Stimulated activated naive B cell treated with anti-CD40 and anti-IgM and Interleukin-4, amounts not matched to agents 10 μg/mL and 1 μg/mL and 100 μg/mL, for 72 hours (primary cell): ENCODE data around the gene MACROD2.
"Not testable (repeated sequence)": the region's sequence is repeated elsewhere in the genome, so short reads cannot be mapped to it uniquely, and the experiment has no call there.

Source experiments
- ATAC-seq, 2 donors: fragments of 150-1000 bp; cut with Tn5 transposase; replicated peaks; 2 replicates each; pipeline ENCODE4 v1.10.0; 2021; ENCODE audit warnings: moderate library complexity in 1 of 2
- DNase-seq: peaks from one replicate; pipeline ENCODE4 v3.0.0; 2021
- H3K27ac Mint-ChIP-seq: one replicate; pipeline ENCODE4 v1.8.0; 2022; ENCODE audit warnings: mild to moderate bottlenecking, mixed read lengths
- H3K27me3 Mint-ChIP-seq, 2 donors: one replicate each; pipeline ENCODE4 v1.8.0; 2022; ENCODE audit warnings: mixed read lengths in 2 of 2
- H3K36me3 Mint-ChIP-seq, 2 donors: one replicate each; pipeline ENCODE4 v1.8.0; 2022; ENCODE audit warnings: mixed read lengths in 2 of 2, mild to moderate bottlenecking in 1 of 2
- H3K4me1 Mint-ChIP-seq, 2 donors: one replicate each; pipeline ENCODE4 v1.8.0; 2022; ENCODE audit warnings: mixed read lengths in 2 of 2, mild to moderate bottlenecking in 1 of 2
- H3K4me3 Mint-ChIP-seq, 2 donors: one replicate each; pipeline ENCODE4 v1.8.0; 2022; ENCODE audit warnings: mild to moderate bottlenecking in 2 of 2, mixed read lengths in 2 of 2, moderate library complexity in 1 of 2
- H3K9me3 Mint-ChIP-seq, 2 donors: one replicate each; pipeline ENCODE4 v1.8.0; 2022; ENCODE audit warnings: mixed read lengths in 2 of 2, mild to moderate bottlenecking in 1 of 2

Gene MACROD2

DNA sequence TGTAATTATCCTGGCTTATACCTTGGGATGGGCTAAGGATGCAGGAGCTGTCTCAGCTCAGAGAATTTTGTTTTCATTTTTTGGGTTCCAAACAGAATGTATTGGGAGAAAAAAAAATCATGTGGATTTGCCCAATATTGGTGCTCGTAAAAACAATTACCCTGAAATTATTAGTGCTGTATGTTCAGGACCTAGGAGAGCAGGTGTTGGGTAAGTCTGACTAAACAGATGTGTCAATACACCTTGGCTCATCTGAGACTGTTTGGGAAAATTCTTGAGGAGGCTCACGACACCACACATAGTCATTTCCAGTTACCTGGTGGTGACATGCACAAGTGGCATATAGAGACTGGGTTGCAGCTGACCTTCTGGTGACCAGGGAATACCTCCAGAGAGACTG lies 1144.2 kb downstream of the MACROD2 start:
- Mint-ChIP-seq H3K4me1 (no peaks in the 10 kb centered on the region), H3K27ac (no peak overlapping the region), H3K4me3 (no peak overlapping the region), H3K36me3 (no peaks in the 10 kb centered on the region), H3K27me3 (no peaks in the 10 kb centered on the region), H3K9me3 (peaks cover 0 to 2% of the 10 kb centered on the region in 2 donors)
- no peak for ATAC-seq
- no peak for DNase-seq

GRCh38 chr20:15140286-15140685 lies 1145.0 kb downstream of the MACROD2 start:
- DNase-seq (no peak), ATAC-seq (no peak)
- Mint-ChIP-seq H3K27ac (no peak overlapping the region), H3K4me3 (no peak overlapping the region), H3K27me3 (no peaks in the 10 kb centered on the region), H3K9me3 (peaks cover 0 to 2% of the 10 kb centered on the region in 2 donors), H3K4me1 (no peaks in the 10 kb centered on the region), H3K36me3 (no peaks in the 10 kb centered on the region)

DNA sequence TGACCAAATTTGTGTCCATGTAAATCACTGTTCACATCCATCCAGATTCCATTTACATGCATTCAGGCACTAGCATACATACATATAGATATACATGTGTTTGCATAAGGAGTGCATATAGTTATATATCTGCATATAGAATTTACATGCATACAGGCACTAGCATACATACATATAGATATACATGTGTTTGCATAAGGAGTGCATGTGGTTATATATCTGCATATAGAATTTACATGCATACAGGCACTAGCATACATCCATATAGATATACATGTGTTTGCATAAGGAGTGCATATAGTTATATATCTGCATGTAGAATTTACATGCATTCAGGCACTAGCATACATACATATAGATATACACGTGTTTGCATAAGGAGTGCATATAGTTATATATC lies 1145.6 kb downstream of the MACROD2 start:
- DNase-seq, H3K36me3 Mint-ChIP-seq, H3K27me3 Mint-ChIP-seq, H3K9me3 Mint-ChIP-seq, H3K27ac Mint-ChIP-seq, H3K4me1 Mint-ChIP-seq, H3K4me3 Mint-ChIP-seq, ATAC-seq: not testable (repeated sequence)

DNA sequence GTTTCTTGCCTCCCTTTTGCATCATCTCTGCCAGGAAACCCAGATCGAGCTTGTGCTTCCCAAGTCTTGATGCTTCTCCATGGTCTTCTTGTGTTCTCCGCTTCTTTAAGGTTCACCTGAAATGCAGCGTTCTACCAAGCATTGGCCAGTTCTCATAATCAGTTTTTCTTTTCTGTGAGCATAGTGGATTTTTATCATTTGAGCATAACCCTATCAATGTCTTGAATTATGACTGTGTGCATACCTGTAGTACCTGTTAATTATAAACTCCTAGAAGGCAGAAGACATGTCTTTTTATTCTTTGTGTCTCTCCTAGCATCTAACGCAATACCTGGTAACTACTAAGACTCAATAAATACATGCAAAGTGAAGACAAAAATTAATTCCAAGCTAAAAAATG lies 1146.5 kb downstream of the MACROD2 start:
- H3K36me3 Mint-ChIP-seq, result no peaks in the 10 kb centered on the region
- peaks cover 0 to 2% of the 10 kb centered on the region in 2 donors for H3K9me3 Mint-ChIP-seq
- ATAC-seq, result no peak
- no peak overlapping the region for H3K27ac Mint-ChIP-seq
- no peaks in the 10 kb centered on the region for H3K27me3 Mint-ChIP-seq
- no peaks in the 10 kb centered on the region for H3K4me1 Mint-ChIP-seq
- no peak overlapping the region for H3K4me3 Mint-ChIP-seq
- DNase-seq, result no peak

DNA sequence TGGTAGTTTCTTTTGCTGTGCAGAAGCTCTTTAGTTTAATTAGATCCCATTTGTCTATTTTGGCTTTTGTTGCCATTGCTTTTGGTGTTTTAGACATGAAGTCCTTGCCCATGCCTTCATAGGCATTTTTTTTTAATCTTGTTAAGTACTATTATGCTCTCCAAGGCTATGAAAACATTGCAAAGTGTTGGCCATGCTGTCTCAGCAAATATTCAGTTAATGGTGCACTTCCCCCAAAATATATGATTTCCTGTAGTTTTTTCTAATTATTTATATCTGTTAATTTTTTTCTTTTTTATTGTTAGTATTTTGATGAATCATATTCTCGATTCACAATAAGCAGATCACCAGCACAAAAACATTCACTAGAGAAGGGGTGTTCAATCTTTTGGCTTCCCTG lies 1148.2 kb downstream of the MACROD2 start:
- no peak for ATAC-seq
- Mint-ChIP-seq H3K4me3 (no peak overlapping the region), H3K4me1 (no peaks in the 10 kb centered on the region), H3K36me3 (no peaks in the 10 kb centered on the region), H3K27me3 (no peaks in the 10 kb centered on the region), H3K9me3 (peaks cover 0 to 2% of the 10 kb centered on the region in 2 donors), H3K27ac (no peak overlapping the region)
- no peak for DNase-seq

- Mint-ChIP-seq H3K4me1 (no peaks in the 10 kb centered on the region), H3K9me3 (peaks cover 0 to 2% of the 10 kb centered on the region in 2 donors), H3K27me3 (no peaks in the 10 kb centered on the region), H3K4me3 (no peak overlapping the region), H3K36me3 (no peaks in the 10 kb centered on the region), H3K27ac (no peak overlapping the region)
- DNase-seq (no peak), ATAC-seq (no peak)
These were observed 1149.6 kb downstream of the MACROD2 start for GRCh38 chr20:15144916-15145315.

DNA sequence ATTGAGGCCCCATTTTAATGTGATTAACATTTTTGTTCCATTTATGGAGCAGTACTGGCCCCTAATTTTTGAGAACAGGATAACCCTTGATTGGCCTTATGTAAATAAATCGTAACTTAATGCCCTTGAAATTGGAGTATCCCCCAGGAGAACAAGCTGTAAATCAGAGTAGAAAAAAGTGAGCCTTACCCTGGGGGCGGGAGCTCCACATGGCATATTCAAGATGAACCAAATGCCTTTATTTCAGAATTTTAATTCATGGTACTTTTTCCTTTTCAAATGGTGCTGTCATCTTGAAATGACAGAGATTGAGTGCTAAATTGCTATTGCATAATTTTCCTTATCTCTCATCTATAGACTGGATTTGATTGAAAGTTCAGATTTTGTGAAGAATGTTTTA lies 1151.6 kb downstream of the MACROD2 start:
- H3K4me3 Mint-ChIP-seq, result no peak overlapping the region
- H3K27ac Mint-ChIP-seq, result no peak overlapping the region
- H3K9me3 Mint-ChIP-seq, result peaks cover 6 to 7% of the 10 kb centered on the region in 2 donors
- no peaks in the 10 kb centered on the region for H3K36me3 Mint-ChIP-seq
- H3K4me1 Mint-ChIP-seq, result no peaks in the 10 kb centered on the region
- DNase-seq (no peak), ATAC-seq (no peak)
- peaks cover 1 to 7% of the 10 kb centered on the region in 2 donors for H3K27me3 Mint-ChIP-seq

DNA sequence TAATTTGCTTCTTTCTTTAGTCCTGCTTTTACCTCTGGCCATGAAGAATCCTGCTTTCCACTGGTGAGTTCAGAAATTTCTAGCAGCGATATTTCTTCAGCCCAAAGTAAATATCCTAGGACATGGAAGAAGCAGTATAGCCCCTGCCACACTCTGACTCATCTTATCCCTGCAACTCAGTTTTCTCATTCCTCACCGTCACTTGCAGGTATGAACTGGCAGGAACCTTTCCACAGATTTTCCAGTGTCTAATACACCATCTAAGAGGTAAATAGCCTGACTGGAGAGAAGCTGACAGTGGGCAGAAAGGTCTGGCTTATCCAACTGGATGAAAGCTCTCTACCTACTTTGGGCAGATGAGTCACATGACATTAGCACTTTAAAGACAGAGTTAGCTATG lies 1158.8 kb downstream of the MACROD2 start:
- Mint-ChIP-seq H3K4me3 (no peak overlapping the region), H3K27ac (no peak overlapping the region), H3K27me3 (peaks cover 5 to 10% of the 10 kb centered on the region in 2 donors), H3K9me3 (peaks cover 8 to 9% of the 10 kb centered on the region in 2 donors), H3K36me3 (no peaks in the 10 kb centered on the region), H3K4me1 (no peaks in the 10 kb centered on the region)
- no peak for ATAC-seq
- DNase-seq, result no peak

DNA sequence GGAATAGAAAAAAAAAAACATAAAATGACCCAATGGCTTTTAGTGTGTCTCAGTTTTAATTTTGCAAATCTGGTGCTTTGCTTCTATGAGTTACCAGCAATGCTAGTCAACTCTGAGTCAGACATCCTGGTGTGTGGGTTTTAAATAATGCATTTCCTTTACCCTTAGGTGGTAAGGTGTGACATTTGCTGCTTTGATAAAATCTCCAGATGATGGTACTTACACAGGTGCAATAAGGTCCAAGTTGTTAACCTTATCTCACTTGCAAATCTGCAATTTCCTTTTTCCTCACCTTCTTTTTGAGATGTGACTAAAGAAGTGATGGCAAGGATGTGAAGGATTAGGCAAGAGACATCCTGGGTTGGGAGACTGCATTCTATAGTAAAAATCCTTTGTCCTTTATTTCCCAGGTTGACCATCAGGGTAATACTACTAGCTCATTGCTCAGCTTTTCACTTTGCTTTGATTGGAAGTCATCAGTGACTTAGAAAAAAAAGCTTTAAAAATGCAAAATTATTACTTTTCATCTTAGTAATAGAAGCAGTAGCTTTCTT lies 1160.6 kb downstream of the MACROD2 start:
- no peak for ATAC-seq
- no peaks in the 10 kb centered on the region for H3K4me1 Mint-ChIP-seq
- H3K4me3 Mint-ChIP-seq, result no peak overlapping the region

GRCh38 chr20:15158533-15158932 lies 1163.2 kb downstream of the MACROD2 start:
- H3K27me3 Mint-ChIP-seq, result no peaks in the 10 kb centered on the region
- H3K4me3 Mint-ChIP-seq, result no peak overlapping the region
- H3K36me3 Mint-ChIP-seq, result no peaks in the 10 kb centered on the region
- peaks cover 3 to 13% of the 10 kb centered on the region in 2 donors for H3K4me1 Mint-ChIP-seq
- DNase-seq (no peak), ATAC-seq (no peak)
- H3K27ac Mint-ChIP-seq, result no peak overlapping the region
- no peaks in the 10 kb centered on the region for H3K9me3 Mint-ChIP-seq

More for the DNA sequence above, 1160.6 kb downstream of the MACROD2 start:
- peaks cover 5 to 10% of the 10 kb centered on the region in 2 donors for H3K27me3 Mint-ChIP-seq
- DNase-seq, result no peak
- no peak overlapping the region for H3K27ac Mint-ChIP-seq
- H3K36me3 Mint-ChIP-seq, result no peaks in the 10 kb centered on the region
- peaks cover 8 to 9% of the 10 kb centered on the region in 2 donors for H3K9me3 Mint-ChIP-seq

- no peaks in the 10 kb centered on the region for H3K27me3 Mint-ChIP-seq
- DNase-seq, result no peak
- no peak overlapping the region for H3K27ac Mint-ChIP-seq
- no peaks in the 10 kb centered on the region for H3K36me3 Mint-ChIP-seq
- peak overlapping the region; percentile 33 to 68 for H3K4me3 Mint-ChIP-seq
- H3K4me1 Mint-ChIP-seq, result peaks cover 3 to 13% of the 10 kb centered on the region in 2 donors
- H3K9me3 Mint-ChIP-seq, result no peaks in the 10 kb centered on the region
- peak in 1 of 2 donors; percentile 52 for ATAC-seq
These were observed 1166.8 kb downstream of the MACROD2 start for GRCh38 chr20:15162079-15162647.

GRCh38 chr20:15163632-15164031 lies 1168.3 kb downstream of the MACROD2 start:
- Mint-ChIP-seq H3K27me3 (no peaks in the 10 kb centered on the region), H3K36me3 (no peaks in the 10 kb centered on the region), H3K4me3 (no peak overlapping the region), H3K9me3 (no peaks in the 10 kb centered on the region), H3K27ac (no peak overlapping the region), H3K4me1 (peaks cover 3 to 13% of the 10 kb centered on the region in 2 donors)
- DNase-seq (no peak), ATAC-seq (no peak)

- H3K27ac Mint-ChIP-seq, result peak overlapping the region; percentile 77
- peaks cover 3 to 13% of the 10 kb centered on the region in 2 donors for H3K4me1 Mint-ChIP-seq
- no peaks in the 10 kb centered on the region for H3K9me3 Mint-ChIP-seq
- no peak overlapping the region for H3K4me3 Mint-ChIP-seq
- no peaks in the 10 kb centered on the region for H3K27me3 Mint-ChIP-seq
- H3K36me3 Mint-ChIP-seq, result no peaks in the 10 kb centered on the region
- DNase-seq (no peak), ATAC-seq (no peak)
These were observed 1169.4 kb downstream of the MACROD2 start for GRCh38 chr20:15164726-15165125.

DNA sequence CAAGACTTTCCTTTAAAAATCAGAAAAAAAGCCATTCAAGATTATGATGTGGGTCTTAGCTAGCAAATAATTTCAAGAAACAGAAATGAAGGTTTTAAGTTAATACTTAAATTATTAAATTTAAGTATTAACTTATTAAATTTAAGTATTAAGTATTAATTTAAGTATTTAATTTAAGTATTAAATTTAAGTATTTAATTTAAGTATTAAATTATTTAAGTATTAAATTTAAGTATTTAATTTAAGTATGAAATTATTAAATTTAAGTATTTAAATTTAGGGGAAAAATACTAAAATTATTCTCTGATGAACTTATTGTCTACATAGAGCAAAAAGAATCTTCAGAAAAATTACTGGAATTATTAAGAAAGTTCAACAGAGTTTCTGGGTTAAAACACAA lies 1171.4 kb downstream of the MACROD2 start:
- no peak for ATAC-seq
- Mint-ChIP-seq H3K27me3 (peaks cover 0 to 4% of the 10 kb centered on the region in 2 donors), H3K27ac (no peak overlapping the region), H3K36me3 (no peaks in the 10 kb centered on the region), H3K4me1 (peaks cover 3 to 13% of the 10 kb centered on the region in 2 donors), H3K9me3 (no peaks in the 10 kb centered on the region), H3K4me3 (no peak overlapping the region)
- DNase-seq, result no peak

DNA sequence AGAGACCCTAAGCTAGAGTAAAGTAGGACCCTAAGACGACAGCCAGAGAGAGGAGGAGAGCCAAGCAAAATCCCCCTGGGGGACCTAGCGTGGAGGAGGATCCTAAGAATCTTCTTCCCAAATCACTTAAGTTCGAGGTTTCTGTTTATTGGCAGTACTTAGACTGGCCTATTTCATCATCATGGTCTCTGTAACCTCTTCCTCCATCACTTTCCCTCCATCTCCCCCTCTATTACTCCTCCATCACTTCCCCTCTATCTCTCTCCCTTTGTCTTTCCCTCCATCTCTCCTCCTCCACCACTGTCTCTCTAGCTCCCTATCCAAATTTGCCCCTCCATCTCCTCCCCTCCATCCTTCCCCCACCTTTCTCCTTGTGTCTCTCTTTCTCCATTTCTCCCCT lies 1175.7 kb downstream of the MACROD2 start:
- Mint-ChIP-seq H3K27ac (no peak overlapping the region), H3K4me1 (no peaks in the 10 kb centered on the region), H3K4me3 (no peak overlapping the region), H3K27me3 (peaks cover 0 to 4% of the 10 kb centered on the region in 2 donors), H3K36me3 (no peaks in the 10 kb centered on the region), H3K9me3 (peaks cover 0 to 1% of the 10 kb centered on the region in 2 donors)
- no peak for DNase-seq
- no peak for ATAC-seq
